H1 (cell line): ENCODE measurements around the gene PLCB1. TPM values are rescaled to one million over a fixed set of nuclear protein-coding genes. Genes with fewer than 3 reads are reported as not detected.

Source experiments
- CTCF ChIA-PET: fragments of 300-600 bp; sonication (Branson Sonifier 250); formaldehyde crosslinking; loops from one replicate; lab custom pipeline; 2021; ENCODE audit not compliant: partially characterized antibody; lab: Charles Lee
- POLR2A ChIA-PET: fragments of 300-600 bp; sonication (Branson Sonifier 250); formaldehyde crosslinking; loops from one replicate; lab custom pipeline; 2021; ENCODE audit warnings: inconsistent platforms; ENCODE audit not compliant: partially characterized antibody; lab: Charles Lee
- DNase-seq, 2 experiments: peaks; one replicate each; pipeline versions ENCODE4 v3.0.0 to v3.0.0-alpha.2; 2010 to 2022; ENCODE audit warnings: low spot score in 2 of 2, low read depth in 1 of 2, mixed read lengths in 1 of 2
- FAIRE-seq: peaks from 2 replicates; lab custom pipeline; 2011; peaks lifted over from hg19 to GRCh38; lab: Jason Lieb, UNC
- H2AFZ ChIP-seq: 2 replicates; pipeline ENCODE4 v1.8.1; 2012; ENCODE audit warnings: low read length, inconsistent platforms
- H2AK5ac ChIP-seq: 2 replicates; pipeline ENCODE4 v1.6.1; 2013; ENCODE audit warnings: low read depth, low read length
- H2BK120ac ChIP-seq: replicated peaks from 2 replicates; pipeline ENCODE3; 2013; ENCODE audit warnings: low read depth, low read length, inconsistent platforms
- H2BK12ac ChIP-seq: 2 replicates; pipeline ENCODE4 v1.6.1; 2013; ENCODE audit warnings: low read depth, low read length
- H2BK15ac ChIP-seq: 2 replicates; pipeline ENCODE4 v1.6.1; 2013; ENCODE audit warnings: low read length
- H2BK20ac ChIP-seq: 2 replicates; pipeline ENCODE4 v1.6.1; 2013; ENCODE audit warnings: low read length
- H2BK5ac ChIP-seq: 2 replicates; pipeline ENCODE4 v1.6.1; 2013; ENCODE audit warnings: low read depth, low read length
- H3K14ac ChIP-seq: 2 replicates; pipeline ENCODE4 v1.6.1; 2013; ENCODE audit warnings: inconsistent platforms; ENCODE audit not compliant: insufficient read length
- H3K18ac ChIP-seq: 2 replicates; pipeline ENCODE4 v1.6.1; 2013; ENCODE audit warnings: low read length; ENCODE audit errors: extremely low read depth
- H3K23ac ChIP-seq: 2 replicates; pipeline ENCODE4 v1.6.1; 2013; ENCODE audit warnings: inconsistent platforms; ENCODE audit not compliant: insufficient read length
- H3K23me2 ChIP-seq: 2 replicates; pipeline ENCODE4 v1.6.1; 2013; ENCODE audit warnings: low read depth, low read length
- H3K27ac ChIP-seq: 2 replicates; pipeline ENCODE4 v1.6.1; 2011; ENCODE audit warnings: low read depth, low read length, inconsistent platforms
- H3K27me3 ChIP-seq, 4 experiments: replicated peaks in 1 of 4; 1 replicate in 1 of 4; 2 replicates in 3 of 4; pipeline versions ENCODE4 v1.6.1 to v1.8.1; 2011 to 2013; ENCODE audit warnings: low read length in 3 of 4, mild to moderate bottlenecking in 3 of 4, inconsistent platforms in 2 of 4, mixed read lengths in 2 of 4, moderate library complexity in 1 of 4; ENCODE audit not compliant: control insufficient read depth in 3 of 4, insufficient read depth in 3 of 4; ENCODE audit errors: extremely low read depth in 1 of 4
- H3K36me3 ChIP-seq, 4 experiments: 2 replicates each; pipeline versions ENCODE4 v1.6.1 to v1.8.1; 2011 to 2013; ENCODE audit warnings: mild to moderate bottlenecking in 4 of 4, low read length in 3 of 4, moderate library complexity in 2 of 4, control low read depth in 1 of 4, inconsistent platforms in 1 of 4; ENCODE audit not compliant: insufficient read depth in 4 of 4, control insufficient read depth in 2 of 4
- H3K4ac ChIP-seq: replicated peaks from 2 replicates; pipeline ENCODE3; 2013; ENCODE audit warnings: low read length, low read depth, mixed read lengths, inconsistent platforms; ENCODE audit not compliant: insufficient read length
- H3K4me1 ChIP-seq, 4 experiments: replicated peaks in 1 of 4; 1 replicate in 1 of 4; 2 replicates in 3 of 4; pipeline versions ENCODE4 v1.6.1 to v1.8.1; 2011 to 2013; ENCODE audit warnings: low read length in 3 of 4, inconsistent platforms in 2 of 4, mixed read lengths in 1 of 4; ENCODE audit not compliant: insufficient read depth in 4 of 4, control insufficient read depth in 3 of 4
- H3K4me2 ChIP-seq, 2 experiments: 2 replicates each; pipeline versions ENCODE4 v1.6.1 to v1.8.1; 2011 to 2013; ENCODE audit warnings: low read depth in 2 of 2, low read length in 2 of 2, control low read depth in 1 of 2, inconsistent platforms in 1 of 2, mild to moderate bottlenecking in 1 of 2; ENCODE audit not compliant: insufficient read depth in 1 of 2
- H3K4me3 ChIP-seq, 4 experiments: fragments of 200-600, 300-600 bp in 1 of 4; sonication (generic), shearing (Covaris generic), sonication (Bioruptor Twin) in 1 of 4; 2 replicates each; pipeline versions ENCODE4 v1.5.1 to v1.8.1; 2011 to 2016; ENCODE audit warnings: low read length in 4 of 4, low read depth in 3 of 4, control low read depth in 2 of 4, inconsistent platforms in 2 of 4, mild to moderate bottlenecking in 2 of 4, mixed read lengths in 1 of 4, moderate library complexity in 1 of 4; ENCODE audit not compliant: insufficient read depth in 2 of 4; ENCODE audit errors: extremely low read depth in 1 of 4
- H3K56ac ChIP-seq: replicated peaks from 2 replicates; pipeline ENCODE3; 2013; ENCODE audit warnings: low read depth, mild to moderate bottlenecking, mixed read lengths, low read length, inconsistent platforms; ENCODE audit not compliant: insufficient read length
- H3K79me1 ChIP-seq: 2 replicates; pipeline ENCODE4 v1.6.1; 2013; ENCODE audit warnings: low read depth, low read length, control low read depth
- H3K79me2 ChIP-seq, 2 experiments: 2 replicates each; pipeline versions ENCODE4 v1.6.1 to v1.8.1; 2012 to 2013; ENCODE audit warnings: low read length in 2 of 2, mild to moderate bottlenecking in 2 of 2, inconsistent platforms in 1 of 2; ENCODE audit not compliant: insufficient read depth in 2 of 2, control insufficient read depth in 1 of 2
- H3K9ac ChIP-seq, 4 experiments: replicated peaks in 1 of 4; 1 replicate in 1 of 4; 2 replicates in 3 of 4; pipeline versions ENCODE4 v1.6.1 to v1.8.1; 2011 to 2013; ENCODE audit warnings: low read depth in 3 of 4, low read length in 3 of 4, control low read depth in 2 of 4, mild to moderate bottlenecking in 2 of 4, moderate library complexity in 2 of 4, inconsistent platforms in 1 of 4; ENCODE audit errors: extremely low read depth in 1 of 4
- H3K9me3 ChIP-seq, 2 experiments: 2 replicates each; pipeline versions ENCODE4 v1.6.1 to v1.8.1; 2012 to 2013; ENCODE audit warnings: mild to moderate bottlenecking in 2 of 2, moderate library complexity in 2 of 2, control low read depth in 1 of 2, inconsistent platforms in 1 of 2, low read depth in 1 of 2, low read length in 1 of 2, mixed read lengths in 1 of 2; ENCODE audit not compliant: insufficient read depth in 2 of 2
- H4K20me1 ChIP-seq, 2 experiments: replicated peaks in 1 of 2; 2 replicates each; pipeline versions ENCODE3 to v1.8.1; 2011 to 2013; ENCODE audit warnings: inconsistent platforms in 2 of 2, low read length in 2 of 2, mild to moderate bottlenecking in 1 of 2; ENCODE audit not compliant: insufficient read depth in 2 of 2, control insufficient read depth in 1 of 2
- H4K5ac ChIP-seq: 2 replicates; pipeline ENCODE4 v1.6.1; 2013; ENCODE audit warnings: low read length, low read depth, mixed read lengths, inconsistent platforms; ENCODE audit not compliant: insufficient read length
- H4K8ac ChIP-seq: 2 replicates; pipeline ENCODE4 v1.8.0; 2013; ENCODE audit warnings: mild to moderate bottlenecking, moderate library complexity, low read length, inconsistent platforms; ENCODE audit not compliant: insufficient read depth; ENCODE audit errors: extremely low read depth
- H4K91ac ChIP-seq: replicated peaks from 2 replicates; pipeline ENCODE3; 2013; ENCODE audit warnings: low read length, mixed read lengths, inconsistent platforms; ENCODE audit not compliant: insufficient read length
- ATF2 ChIP-seq: IDR thresholded peaks from 2 replicates; pipeline ENCODE4 v1.6.1; 2012; ENCODE audit warnings: low read length, inconsistent platforms
- CBX8 ChIP-seq: fragments of 300-800, 300-1000 bp; sonication (generic); IDR thresholded peaks from 2 replicates; pipeline ENCODE4 v1.7.1; 2016; ENCODE audit warnings: low read depth, low read length, borderline replicate concordance
- CREB1 ChIP-seq: IDR thresholded peaks from 2 replicates; pipeline ENCODE4 v1.6.1; 2012; ENCODE audit warnings: inconsistent platforms
- E2F6 ChIP-seq: IDR thresholded peaks from 2 replicates; pipeline ENCODE4 v1.6.1; 2012; ENCODE audit warnings: inconsistent platforms
- GABPA ChIP-seq: IDR thresholded peaks from 2 replicates; pipeline ENCODE4 v1.6.1; 2011; ENCODE audit warnings: mild to moderate bottlenecking, low read length, moderate library complexity, borderline replicate concordance; ENCODE audit not compliant: insufficient read depth
- HDAC2 ChIP-seq, 2 experiments: fragments of 300-600 bp in 1 of 2; sonication (generic) in 1 of 2; IDR thresholded peaks; 2 replicates each; pipeline ENCODE4 v1.6.1; 2011 to 2012; ENCODE audit warnings: low read depth in 2 of 2, low read length in 2 of 2, mild to moderate bottlenecking in 2 of 2, moderate library complexity in 2 of 2, borderline replicate concordance in 1 of 2, inconsistent platforms in 1 of 2
- HDAC6 ChIP-seq: IDR thresholded peaks from one replicate; pipeline ENCODE4 v1.7.1; 2012; ENCODE audit warnings: low read depth, mild to moderate bottlenecking, inconsistent platforms, low read length, moderate library complexity
- KDM1A ChIP-seq: fragments of 200-600, 300-600 bp; sonication (generic); IDR thresholded peaks from 2 replicates; pipeline ENCODE4 v1.7.1; 2016; ENCODE audit warnings: mild to moderate bottlenecking, low read length, borderline replicate concordance
- MAFK ChIP-seq: IDR thresholded peaks from 2 replicates; pipeline ENCODE4 v1.6.1; 2012; ENCODE audit warnings: low read depth, mild to moderate bottlenecking, improper control_type of control experiment, low read length
- NANOG ChIP-seq: IDR thresholded peaks from 2 replicates; pipeline ENCODE4 v1.6.1; 2011; ENCODE audit warnings: low read length, low read depth, mild to moderate bottlenecking, inconsistent platforms; ENCODE audit not compliant: insufficient read depth, poor library complexity, severe bottlenecking
- POU5F1 ChIP-seq: IDR thresholded peaks from 2 replicates; pipeline ENCODE4 v1.6.1; 2011; ENCODE audit warnings: low read depth, mild to moderate bottlenecking, low read length, moderate library complexity
- SIRT6 ChIP-seq: IDR thresholded peaks from one replicate; pipeline ENCODE4 v1.7.1; 2012; ENCODE audit warnings: low read length, inconsistent platforms
- SRF ChIP-seq: IDR thresholded peaks from 2 replicates; pipeline ENCODE4 v1.6.1; 2011; ENCODE audit warnings: mild to moderate bottlenecking, low read depth, low read length, moderate library complexity
- YY1 ChIP-seq: IDR thresholded peaks from 2 replicates; pipeline ENCODE4 v1.6.1; 2011; ENCODE audit warnings: low read depth, mild to moderate bottlenecking, low read length
- polyA plus RNA-seq, 7 experiments: library from polyadenylated mRNA; depleted of rRNA in 3 of 7; stranded (reverse) in 5 of 7; unstranded in 2 of 7; fragments of >200 nt in 5 of 7; fragments of 200-250 nt in 2 of 7; gene quantifications; 1 replicate in 5 of 7; 2 replicates in 1 of 7; 4 replicates in 1 of 7; pipeline versions ENCODE4 v1.2.1 to v1.2.3, GENCODE V29; 2011 to 2013; ENCODE audit warnings: missing spikeins in 2 of 7, mixed read lengths in 2 of 7
- total RNA-seq: library from RNA; stranded (reverse); fragmentation: NEBNext Ultra II Directional; extraction: Animal tissue kit (Norgen Biotek cat#: 25700); gene quantifications from 2 replicates; pipeline ENCODE4 v1.2.1, GENCODE V29; 2021

PLCB1 gene
- total and polyA plus RNA-seq, 2 of the 8 experiments (the other 6 are each of a cell fraction or from before 2014, with no cell fraction given): 2.6 to 9.1 TPM

- Histone ChIP-seq H3K23ac (no peak overlapping the region), H3K9ac (no peak overlapping the region), H3K9me3 (no peaks in the 10 kb centered on the region), H4K20me1 (no peaks in the 10 kb centered on the region), H4K8ac (no peak overlapping the region), H3K79me2 (no peaks in the 10 kb centered on the region), H2BK12ac (no peak overlapping the region), H3K4me2 (no peak overlapping the region), H4K5ac (no peak overlapping the region), H2BK5ac (no peak overlapping the region), H3K4me1 (peaks cover 0 to 6% (median 0%) of the 10 kb centered on the region in 4 experiments; a peak in 3 of 7 replicates), H3K4me3 (no peak overlapping the region), H3K14ac (no peak overlapping the region), H3K36me3 (no peaks in the 10 kb centered on the region), H3K18ac (no peak overlapping the region), H3K23me2 (no peaks in the 10 kb centered on the region), H2BK15ac (no peak overlapping the region), H3K4ac (no peak overlapping the region), H2BK120ac (no peak overlapping the region), H2BK20ac (no peak overlapping the region), H3K56ac (no peak overlapping the region), H4K91ac (no peak overlapping the region), H2AK5ac (no peak overlapping the region), H3K27ac (no peak overlapping the region), H3K27me3 (no peaks in the 10 kb centered on the region), H2AFZ (no peak overlapping the region), H3K79me1 (no peaks in the 10 kb centered on the region)
- no peak for DNase-seq
- CTCF ChIA-PET: no interaction called here
- POLR2A ChIA-PET: no interaction called here
- FAIRE-seq: no peak
- TF ChIP-seq NANOG (no peak), YY1 (no peak), CREB1 (no peak), CBX8 (no peak), GABPA (no peak), POU5F1 (no peak), HDAC2 (IDR thresholded peaks at IDR 0.05; ENCODE audit: borderline replicate concordance in 1 of 2, low read depth in 2 of 2, low read length in 2 of 2) (no peak), E2F6 (no peak), MAFK (no peak), KDM1A (no peak), SRF (no peak), ATF2 (no peak), SIRT6 (no peak), HDAC6 (no peak)
Observed at GRCh38 chr20:8218861-8219260, 86.8 kb downstream of the PLCB1 start.
